Activated CD4-positive, alpha-beta memory T cell treated with anti-CD3 and anti-CD28 coated beads, Interleukin-2, amount 10 ng/mL, durations not matched to agents 7 days and 5 days (primary cell): ENCODE results near the gene FGGY. TPM values are rescaled to one million over a fixed set of nuclear protein-coding genes. Genes with fewer than 3 reads are reported as not detected.
"Not testable (repeated sequence)": the region's sequence is repeated elsewhere in the genome, so short reads cannot be mapped to it uniquely, and the experiment has no call there.

Experiments
- CTCF ChIA-PET: fragments of 350-600 bp; sonication (Branson Sonifier 250); formaldehyde crosslinking; loops from one replicate; lab custom pipeline; 2021; ENCODE audit warnings: antibody characterized with exemption, inconsistent platforms; lab: Charles Lee
- POLR2A ChIA-PET: fragments of 350-600 bp; sonication (Branson Sonifier 250); formaldehyde crosslinking; loops from one replicate; lab custom pipeline; 2021; ENCODE audit warnings: antibody characterized with exemption; lab: Charles Lee
- DNase-seq: peaks from one replicate; pipeline ENCODE4 v3.0.0-alpha.2; 2020
- H3K27ac Mint-ChIP-seq: one replicate; pipeline ENCODE4 v1.8.0; 2021; ENCODE audit warnings: mild to moderate bottlenecking, mixed read lengths
- H3K27me3 Mint-ChIP-seq: one replicate; pipeline ENCODE4 v1.8.0; 2021; ENCODE audit warnings: mixed read lengths
- H3K36me3 Mint-ChIP-seq: one replicate; pipeline ENCODE4 v1.8.0; 2021; ENCODE audit warnings: low read depth, mixed read lengths
- H3K4me1 Mint-ChIP-seq: one replicate; pipeline ENCODE4 v1.8.0; 2021; ENCODE audit warnings: mixed read lengths
- H3K4me3 Mint-ChIP-seq: one replicate; pipeline ENCODE4 v1.8.0; 2021; ENCODE audit warnings: mild to moderate bottlenecking, mixed read lengths
- H3K9me3 Mint-ChIP-seq: one replicate; pipeline ENCODE4 v1.8.0; 2021; ENCODE audit warnings: mixed read lengths
- total RNA-seq, 2 experiments: library from RNA; stranded (reverse); gene quantifications; one replicate each; pipeline ENCODE4 v1.2.3, GENCODE V29; 2021

FGGY gene
- total RNA-seq, 2 experiments from 2014 or later, result 7.0 to 7.7 TPM

DNA sequence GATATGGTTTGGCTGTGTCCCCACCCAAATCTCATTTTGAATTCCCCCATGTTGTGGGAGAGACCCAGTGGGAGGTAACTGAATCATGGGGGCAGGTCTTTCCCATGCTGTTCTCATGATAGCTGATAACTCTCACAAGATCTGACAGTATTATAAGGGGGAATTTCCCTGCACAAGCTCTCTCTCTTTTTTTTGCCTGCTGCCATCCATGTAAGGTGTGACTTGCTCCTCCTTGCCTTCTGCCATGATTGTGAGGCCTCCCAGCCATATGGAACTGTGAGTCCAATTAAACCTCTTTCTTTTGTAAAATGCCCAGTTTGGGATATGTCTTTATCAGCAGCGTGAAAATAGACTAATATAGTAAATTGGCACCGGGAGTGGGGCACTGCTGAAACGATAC is 439.0 kb downstream of the FGGY start:
- H3K4me3 Mint-ChIP-seq, H3K27ac Mint-ChIP-seq, H3K27me3 Mint-ChIP-seq, H3K4me1 Mint-ChIP-seq, POLR2A ChIA-PET, CTCF ChIA-PET, H3K36me3 Mint-ChIP-seq, DNase-seq: not testable (repeated sequence)
- H3K9me3 Mint-ChIP-seq, result peaks cover 14% of the 10 kb centered on the region

DNA sequence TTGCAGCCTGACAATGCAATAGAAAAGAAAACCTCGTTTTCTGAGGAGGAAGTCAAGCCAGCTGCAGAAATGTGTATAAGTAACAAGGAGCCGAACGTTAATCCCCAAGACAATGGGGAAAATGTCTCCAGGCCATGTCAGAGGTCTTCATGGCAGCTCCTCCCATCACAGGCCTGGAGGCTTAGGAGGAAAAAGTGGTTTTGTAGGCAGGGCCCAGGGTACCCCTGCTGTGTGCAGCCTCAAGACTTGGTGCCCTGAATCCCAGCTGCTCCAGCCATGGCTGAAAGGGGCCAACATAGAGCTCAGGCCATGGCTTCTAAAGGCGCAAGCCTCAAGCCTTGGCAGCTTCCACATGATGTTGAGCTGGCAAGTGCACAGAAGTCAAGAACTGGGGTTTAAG is 439.9 kb downstream of the FGGY start:
- Mint-ChIP-seq H3K36me3 (peaks cover 7% of the 10 kb centered on the region), H3K4me1 (peaks cover under 1% of the 10 kb centered on the region), H3K27ac (no peak overlapping the region), H3K9me3 (peaks cover 14% of the 10 kb centered on the region), H3K27me3 (no peaks in the 10 kb centered on the region), H3K4me3 (no peak overlapping the region)
- ChIA-PET POLR2A (no interaction called here), CTCF (no interaction called here)
- no peak for DNase-seq

DNA sequence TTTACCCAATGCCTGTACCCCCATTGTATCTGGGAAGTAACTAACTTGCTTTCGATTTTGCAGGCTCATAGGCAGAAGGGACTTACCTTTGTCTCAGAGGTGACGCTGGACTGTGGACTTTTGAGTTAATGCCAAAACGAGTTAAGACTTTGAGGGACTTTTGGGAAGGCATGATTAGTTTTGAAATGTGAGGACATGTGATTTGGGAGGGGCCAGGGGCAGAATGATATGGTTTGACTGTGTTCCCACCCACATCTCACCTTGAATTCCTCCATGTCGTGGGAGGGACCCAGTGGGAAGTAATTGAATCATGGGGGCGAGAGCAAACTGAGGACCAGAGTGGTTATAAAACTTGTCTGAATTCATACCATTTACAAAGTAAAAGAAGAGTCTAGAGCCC is 440.7 kb downstream of the FGGY start:
- no peak for DNase-seq
- Mint-ChIP-seq H3K36me3 (peaks cover 7% of the 10 kb centered on the region), H3K4me3 (no peak overlapping the region), H3K27me3 (no peaks in the 10 kb centered on the region), H3K9me3 (peaks cover 14% of the 10 kb centered on the region), H3K4me1 (no peaks in the 10 kb centered on the region), H3K27ac (no peak overlapping the region)
- ChIA-PET CTCF (no interaction called here), POLR2A (no interaction called here)

DNA sequence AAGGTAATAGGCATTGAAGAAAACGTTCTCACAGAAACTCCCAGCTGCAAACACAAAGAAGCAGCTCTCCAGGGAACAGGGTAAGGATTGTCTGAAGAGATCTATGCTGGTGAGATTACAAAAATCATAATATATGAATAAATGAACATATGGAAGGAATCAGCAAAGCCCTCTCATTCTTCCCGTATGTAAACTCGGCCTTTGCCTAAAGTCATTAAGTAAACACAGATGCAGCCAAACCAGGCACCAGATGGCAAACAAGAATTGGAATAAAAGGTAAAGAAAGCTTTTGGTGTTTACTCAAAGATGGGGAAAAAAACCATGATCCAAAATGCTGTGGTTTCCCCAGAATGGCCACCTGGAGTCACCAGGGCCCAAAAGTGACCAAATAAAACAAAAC is 441.3 kb downstream of the FGGY start:
- DNase-seq, result no peak
- peaks cover 7% of the 10 kb centered on the region for H3K36me3 Mint-ChIP-seq
- ChIA-PET CTCF (no interaction called here), POLR2A (no interaction called here)
- no peak overlapping the region for H3K4me3 Mint-ChIP-seq
- no peaks in the 10 kb centered on the region for H3K4me1 Mint-ChIP-seq
- H3K9me3 Mint-ChIP-seq, result peaks cover 14% of the 10 kb centered on the region
- H3K27me3 Mint-ChIP-seq, result no peaks in the 10 kb centered on the region
- H3K27ac Mint-ChIP-seq, result no peak overlapping the region

DNA sequence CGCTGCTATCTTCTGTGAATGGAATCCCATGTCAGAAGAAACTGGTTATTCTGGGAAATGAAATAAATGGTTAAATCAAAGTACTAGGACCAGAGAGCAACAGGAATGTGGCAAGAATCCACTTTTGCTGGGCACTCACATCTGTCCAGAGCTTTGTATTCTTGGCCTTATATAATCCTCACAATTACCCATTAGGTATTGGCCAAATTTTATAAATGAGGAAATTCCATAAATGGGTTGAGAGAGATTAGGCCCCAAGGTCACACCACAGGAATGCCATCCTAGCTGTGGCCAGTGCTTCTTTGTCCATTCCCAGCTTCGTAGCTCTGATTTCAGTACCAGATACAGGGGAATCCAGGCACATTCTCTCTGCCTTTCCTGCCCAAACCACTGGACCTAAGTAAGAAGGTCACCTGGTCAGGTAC is 441.7 kb downstream of the FGGY start:
- Mint-ChIP-seq H3K4me3 (no peak overlapping the region), H3K36me3 (peaks cover 7% of the 10 kb centered on the region), H3K9me3 (peaks cover 14% of the 10 kb centered on the region), H3K4me1 (no peaks in the 10 kb centered on the region), H3K27me3 (no peaks in the 10 kb centered on the region), H3K27ac (no peak overlapping the region)
- ChIA-PET CTCF (interaction anchor here (1.3 kb wide), 1 partner anchor 21 kb away, joined by 4 read pairs; no protein-coding TSS in a partner anchor), POLR2A (no interaction called here)
- no peak for DNase-seq

DNA sequence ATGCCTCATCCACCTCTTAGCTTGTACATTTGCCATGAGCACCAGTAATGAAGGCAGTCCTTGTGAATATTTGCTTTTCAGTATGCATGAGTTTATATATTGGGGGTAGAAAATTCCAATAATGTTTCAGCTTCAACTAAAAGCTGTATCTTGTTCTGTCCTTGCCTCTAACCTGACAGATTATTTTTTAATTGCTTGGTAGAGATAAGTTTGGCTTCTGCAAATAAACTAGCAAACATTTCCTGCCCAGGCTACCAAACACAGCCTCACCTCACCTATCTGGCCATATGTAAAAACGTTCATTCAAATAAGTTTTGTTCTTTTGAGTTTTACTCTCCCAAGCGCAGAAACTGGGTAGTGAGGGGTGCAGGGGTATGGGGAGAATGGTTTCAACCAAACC is 442.2 kb downstream of the FGGY start:
- no peak overlapping the region for H3K27ac Mint-ChIP-seq
- POLR2A ChIA-PET, result no interaction called here
- no peak for DNase-seq
- peaks cover 7% of the 10 kb centered on the region for H3K36me3 Mint-ChIP-seq
- no peaks in the 10 kb centered on the region for H3K4me1 Mint-ChIP-seq
- no peaks in the 10 kb centered on the region for H3K27me3 Mint-ChIP-seq
- CTCF ChIA-PET, result interaction anchor here (1.0 to 1.3 kb wide), 2 partner anchors 20 to 208 kb away, joined by 3 to 4 read pairs; no protein-coding TSS in a partner anchor
- H3K4me3 Mint-ChIP-seq, result no peak overlapping the region
- H3K9me3 Mint-ChIP-seq, result peaks cover 14% of the 10 kb centered on the region

DNA sequence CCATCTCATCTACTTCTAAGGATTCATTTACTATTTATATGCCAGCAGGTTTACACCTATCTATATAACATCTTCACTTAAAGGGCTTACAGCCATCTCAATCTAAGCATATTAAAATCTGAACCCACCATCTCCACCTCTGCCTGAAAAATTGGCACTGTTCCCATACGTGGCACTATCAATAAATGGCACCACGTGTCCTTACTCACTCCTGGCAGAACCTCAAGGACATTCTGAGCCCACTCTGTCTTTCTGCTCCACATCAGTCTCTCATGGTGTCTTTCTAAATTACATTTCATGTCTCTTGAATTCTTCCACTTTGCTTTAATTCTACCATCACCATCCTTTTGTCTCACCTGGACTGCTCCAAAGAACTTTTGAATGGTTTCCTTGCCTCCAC is 445.6 kb downstream of the FGGY start:
- H3K36me3 Mint-ChIP-seq, result no peaks in the 10 kb centered on the region
- H3K9me3 Mint-ChIP-seq, result peaks cover 3% of the 10 kb centered on the region
- H3K4me1 Mint-ChIP-seq, result no peaks in the 10 kb centered on the region
- H3K27ac Mint-ChIP-seq, result no peak overlapping the region
- no peak for DNase-seq
- no peaks in the 10 kb centered on the region for H3K27me3 Mint-ChIP-seq
- ChIA-PET POLR2A (no interaction called here), CTCF (no interaction called here)
- H3K4me3 Mint-ChIP-seq, result no peak overlapping the region

DNA sequence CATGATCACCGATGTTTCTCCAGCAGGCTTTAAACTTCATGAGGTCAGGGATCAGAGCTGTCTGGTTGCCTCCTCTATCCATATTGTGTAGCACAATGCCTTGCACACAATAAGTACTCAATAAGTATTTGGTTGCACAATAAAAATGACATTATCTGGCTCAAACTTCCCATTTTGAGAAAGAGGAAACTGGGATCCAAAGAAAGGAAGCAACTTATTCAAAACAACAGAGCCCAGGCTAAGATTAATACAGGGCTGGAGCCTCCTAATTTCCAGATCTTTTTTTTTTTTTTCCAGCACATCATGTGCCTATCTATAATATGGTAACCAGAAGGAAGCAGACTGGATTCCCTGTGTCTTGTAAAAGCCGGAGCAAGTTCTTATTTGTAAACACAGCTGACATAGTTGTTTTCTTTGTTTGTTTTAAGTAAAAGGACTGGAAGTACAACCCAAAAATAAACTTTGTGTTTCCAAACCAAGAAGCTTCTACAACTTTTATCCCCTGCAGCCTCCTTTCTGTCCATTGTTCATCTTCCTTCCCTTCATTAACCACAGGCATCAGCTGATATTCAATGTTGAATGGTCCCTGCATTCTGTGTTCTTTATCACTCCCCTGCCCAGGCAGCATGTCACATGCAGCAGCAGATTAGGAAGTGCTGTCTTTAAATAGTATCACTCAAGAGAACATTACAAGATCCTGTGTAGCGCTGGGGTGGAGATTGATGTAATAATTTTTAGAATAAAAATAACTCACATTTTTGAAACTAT is 446.6 kb downstream of the FGGY start:
- Mint-ChIP-seq H3K36me3 (no peaks in the 10 kb centered on the region), H3K4me3 (no peak overlapping the region), H3K9me3 (no peaks in the 10 kb centered on the region), H3K27ac (no peak overlapping the region), H3K27me3 (no peaks in the 10 kb centered on the region), H3K4me1 (no peaks in the 10 kb centered on the region)
- ChIA-PET CTCF (no interaction called here), POLR2A (interaction anchor here (0.6 kb wide), 1 partner anchor 962 kb away, joined by 3 read pairs; no protein-coding TSS in a partner anchor)
- DNase-seq, result no peak

DNA sequence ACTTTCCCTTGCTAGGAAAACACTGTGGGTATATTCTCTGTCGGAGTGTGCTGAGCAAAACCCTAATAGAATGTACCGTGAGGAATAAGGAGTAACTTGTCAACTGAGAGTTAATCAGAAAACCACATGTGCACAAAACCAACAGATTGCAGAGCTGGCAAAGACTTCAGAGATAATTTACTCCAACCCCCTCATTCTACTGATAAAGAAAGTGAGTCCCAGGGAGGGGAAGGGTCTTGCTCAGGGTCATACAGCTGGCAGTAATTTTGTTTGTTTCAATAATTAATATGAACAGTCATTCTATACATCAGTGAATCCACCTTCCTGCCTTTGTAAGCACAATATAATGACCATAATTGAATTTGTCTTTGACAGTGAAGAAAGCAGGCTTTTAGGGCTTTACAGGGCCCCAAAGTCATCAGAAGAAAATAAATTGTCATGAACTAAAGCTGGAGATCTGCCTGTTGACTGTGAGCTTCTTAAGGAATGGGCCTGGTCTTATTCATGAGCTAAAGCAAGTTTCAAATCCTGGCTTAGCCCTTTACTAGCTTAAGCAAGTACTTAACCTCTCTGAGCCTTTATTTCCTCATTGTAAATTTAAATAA is 450.6 kb downstream of the FGGY start:
- no peaks in the 10 kb centered on the region for H3K36me3 Mint-ChIP-seq
- no peak for DNase-seq
- no peaks in the 10 kb centered on the region for H3K4me1 Mint-ChIP-seq
- no peak overlapping the region for H3K4me3 Mint-ChIP-seq
- ChIA-PET POLR2A (no interaction called here), CTCF (interaction anchor here (1.1 to 1.9 kb wide), 2 partner anchors 12 kb away, joined by 3 to 8 read pairs; no protein-coding TSS in a partner anchor)
- no peak overlapping the region for H3K27ac Mint-ChIP-seq
- H3K9me3 Mint-ChIP-seq, result no peaks in the 10 kb centered on the region
- H3K27me3 Mint-ChIP-seq, result no peaks in the 10 kb centered on the region

DNA sequence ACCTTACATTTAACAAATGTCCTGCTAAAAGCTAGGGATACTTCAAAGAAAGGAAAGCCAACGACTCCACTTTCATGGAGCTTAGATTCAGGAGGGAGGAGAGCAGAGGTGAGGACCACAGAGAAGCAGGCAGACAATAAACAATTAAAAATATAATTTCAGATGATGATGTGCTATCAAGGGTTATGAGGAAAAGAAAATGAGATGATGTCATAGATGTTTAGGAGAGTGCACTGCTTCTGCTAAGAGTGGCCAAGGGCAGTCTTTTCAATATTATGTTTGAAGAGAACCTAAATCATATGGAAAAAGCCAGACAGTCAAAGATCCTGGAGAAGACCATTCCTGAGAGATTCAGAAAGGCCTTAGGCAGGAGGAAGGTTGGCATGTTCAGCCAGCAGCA is 451.2 kb downstream of the FGGY start:
- no peaks in the 10 kb centered on the region for H3K27me3 Mint-ChIP-seq
- CTCF ChIA-PET, result interaction anchor here (1.9 kb wide), 1 partner anchor 11 kb away, joined by 8 read pairs; no protein-coding TSS in a partner anchor
- POLR2A ChIA-PET, result no interaction called here
- no peak overlapping the region for H3K4me3 Mint-ChIP-seq
- H3K36me3 Mint-ChIP-seq, result no peaks in the 10 kb centered on the region
- no peaks in the 10 kb centered on the region for H3K4me1 Mint-ChIP-seq
- no peak for DNase-seq
- no peak overlapping the region for H3K27ac Mint-ChIP-seq
- no peaks in the 10 kb centered on the region for H3K9me3 Mint-ChIP-seq

DNA sequence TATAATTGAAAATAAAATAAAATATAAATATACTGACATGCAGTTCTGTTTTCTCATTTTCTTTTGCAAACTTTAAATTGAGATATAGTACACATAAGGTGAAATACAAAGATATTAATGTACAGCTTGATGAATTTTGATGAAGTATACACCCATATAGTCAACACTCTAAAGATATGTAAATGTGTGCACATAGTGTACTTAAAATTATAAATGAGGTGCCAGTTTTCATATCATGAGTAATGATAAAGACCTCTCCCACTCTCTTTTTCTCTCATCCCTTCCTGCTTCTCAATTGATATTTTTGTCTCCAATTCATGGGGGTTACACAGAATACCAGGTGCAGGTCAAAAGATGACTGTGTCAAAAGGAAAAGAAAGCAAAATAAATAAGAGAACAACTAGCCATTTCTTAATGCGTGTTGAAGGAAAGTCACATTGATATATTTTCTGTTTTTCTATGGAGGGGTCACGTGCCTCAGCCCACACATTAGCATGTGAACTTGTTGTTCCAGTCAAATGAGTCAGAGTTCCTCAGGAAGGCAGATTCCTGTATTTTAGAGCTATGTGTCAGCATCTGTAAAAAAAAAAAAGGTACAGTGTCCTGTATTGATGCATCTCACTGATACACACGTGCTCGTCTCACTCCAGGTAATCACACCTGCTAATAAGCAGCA is 453.6 kb downstream of the FGGY start:
- CTCF ChIA-PET, result interaction anchor here (1.3 kb wide), 1 partner anchor 9 kb away, joined by 4 read pairs; no protein-coding TSS in a partner anchor
- POLR2A ChIA-PET, result no interaction called here

DNA sequence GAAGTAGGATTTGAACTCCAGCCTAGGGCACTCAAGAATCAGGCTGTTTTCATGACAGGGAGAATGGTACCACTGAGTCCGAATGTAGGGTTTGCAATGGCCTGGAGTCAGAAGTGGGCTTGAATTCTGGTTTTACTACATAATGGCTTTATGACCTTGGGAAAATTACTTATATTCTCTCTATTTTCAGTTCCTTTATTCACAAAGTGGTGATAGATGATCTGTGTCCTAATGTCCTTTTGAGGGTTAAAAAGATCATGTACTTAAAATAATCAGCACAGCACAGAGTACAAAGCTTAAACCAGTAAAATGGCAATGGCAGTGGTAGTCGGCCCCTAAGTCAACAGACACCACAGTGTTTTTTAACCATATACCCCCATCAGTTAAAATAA is 454.1 kb downstream of the FGGY start:
- DNase-seq, result no peak
- H3K9me3 Mint-ChIP-seq, result no peaks in the 10 kb centered on the region
- no peaks in the 10 kb centered on the region for H3K27me3 Mint-ChIP-seq
- H3K4me1 Mint-ChIP-seq, result no peaks in the 10 kb centered on the region
- POLR2A ChIA-PET, result no interaction called here
- H3K4me3 Mint-ChIP-seq, result no peak overlapping the region
- H3K36me3 Mint-ChIP-seq, result no peaks in the 10 kb centered on the region
- H3K27ac Mint-ChIP-seq, result no peak overlapping the region
- CTCF ChIA-PET, result interaction anchor here (1.6 kb wide), 1 partner anchor 10 kb away, joined by 5 read pairs; no protein-coding TSS in a partner anchor

More for the DNA sequence above, 453.6 kb downstream of the FGGY start:
- H3K4me3 Mint-ChIP-seq, result no peak overlapping the region
- H3K27ac Mint-ChIP-seq, result no peak overlapping the region
- no peaks in the 10 kb centered on the region for H3K36me3 Mint-ChIP-seq
- H3K4me1 Mint-ChIP-seq, result no peaks in the 10 kb centered on the region
- no peaks in the 10 kb centered on the region for H3K27me3 Mint-ChIP-seq
- no peaks in the 10 kb centered on the region for H3K9me3 Mint-ChIP-seq
- no peak for DNase-seq

DNA sequence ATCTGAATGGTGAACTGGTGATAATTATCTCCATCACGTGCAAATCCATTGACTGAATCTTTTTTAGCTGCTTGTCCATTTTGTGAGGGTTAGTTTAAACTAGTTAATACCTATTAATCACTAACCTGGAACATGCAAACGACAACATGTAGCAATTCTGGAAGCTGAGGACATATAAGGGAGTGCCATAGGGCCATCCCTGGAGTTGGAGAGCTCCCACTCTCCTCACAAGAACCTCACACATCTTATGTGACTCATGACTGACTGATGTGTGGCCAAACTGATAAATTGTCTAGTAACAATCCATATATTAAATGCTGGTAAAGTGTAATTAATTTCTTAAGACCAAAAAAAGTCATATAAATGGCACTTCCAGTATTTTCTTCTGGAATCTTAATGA is 454.9 kb downstream of the FGGY start:
- no peak for DNase-seq
- Mint-ChIP-seq H3K4me3 (no peak overlapping the region), H3K27ac (no peak overlapping the region), H3K9me3 (no peaks in the 10 kb centered on the region), H3K27me3 (no peaks in the 10 kb centered on the region), H3K4me1 (no peaks in the 10 kb centered on the region), H3K36me3 (no peaks in the 10 kb centered on the region)
- ChIA-PET POLR2A (no interaction called here), CTCF (interaction anchor here (0.6 to 1.6 kb wide), 2 partner anchors 9 to 1030 kb away, joined by 3 to 5 read pairs; no protein-coding TSS in a partner anchor)
